H9 (cell line): Measurements from ENCODE around the gene ENPP1. TPM values are rescaled to one million over a fixed set of nuclear protein-coding genes. Genes with fewer than 3 reads are reported as not detected.

Experiments used
- DNase-seq: peaks from one replicate; pipeline ENCODE4 v3.0.0-alpha.2; 2017
- H2AFZ ChIP-seq: one replicate; pipeline ENCODE4 v1.6.1; 2013; ENCODE audit warnings: mild to moderate bottlenecking, low read length, control low read depth, moderate library complexity
- H2AK5ac ChIP-seq: 2 replicates; pipeline ENCODE4 v1.6.1; 2013; ENCODE audit warnings: low read length, control low read depth, mixed read lengths; ENCODE audit not compliant: insufficient read length
- H2BK120ac ChIP-seq: one replicate; pipeline ENCODE4 v1.6.1; 2013; ENCODE audit warnings: low read depth, mild to moderate bottlenecking, low read length, control low read depth, inconsistent platforms; ENCODE audit not compliant: poor library complexity, severe bottlenecking
- H2BK12ac ChIP-seq: 2 replicates; pipeline ENCODE4 v1.6.1; 2013; ENCODE audit warnings: low read length, control low read depth, mixed read lengths, low read depth; ENCODE audit not compliant: insufficient read length
- H2BK15ac ChIP-seq: 2 replicates; pipeline ENCODE4 v1.6.1; 2013; ENCODE audit warnings: low read depth, low read length, control low read depth
- H2BK20ac ChIP-seq: one replicate; pipeline ENCODE4 v1.6.1; 2013; ENCODE audit warnings: low read depth, mild to moderate bottlenecking, low read length, control low read depth, inconsistent platforms; ENCODE audit not compliant: poor library complexity, severe bottlenecking
- H2BK5ac ChIP-seq: 2 replicates; pipeline ENCODE4 v1.6.1; 2013; ENCODE audit warnings: low read length, control low read depth, mixed read lengths; ENCODE audit not compliant: insufficient read length
- H3K14ac ChIP-seq: 2 replicates; pipeline ENCODE4 v1.6.1; 2013; ENCODE audit warnings: low read length, control low read depth; ENCODE audit not compliant: insufficient read depth
- H3K18ac ChIP-seq: 2 replicates; pipeline ENCODE4 v1.6.1; 2013; ENCODE audit warnings: low read depth, mild to moderate bottlenecking, mixed read lengths, low read length, control low read depth; ENCODE audit not compliant: insufficient read length
- H3K23ac ChIP-seq: 2 replicates; pipeline ENCODE4 v1.6.1; 2013; ENCODE audit warnings: low read length, control low read depth, mixed read lengths, low read depth; ENCODE audit not compliant: insufficient read length
- H3K23me2 ChIP-seq: 2 replicates; pipeline ENCODE4 v1.6.1; 2013; ENCODE audit warnings: low read depth, mild to moderate bottlenecking, mixed read lengths, low read length, control low read depth; ENCODE audit not compliant: insufficient read length, poor library complexity, severe bottlenecking
- H3K27ac ChIP-seq: 2 replicates; pipeline ENCODE4 v1.5.1; 2013; ENCODE audit warnings: low read length, control low read depth, mixed read lengths, low read depth; ENCODE audit not compliant: insufficient read length
- H3K27me3 ChIP-seq: 2 replicates; pipeline ENCODE4 v1.6.1; 2013; ENCODE audit warnings: low read length, control low read depth, inconsistent platforms; ENCODE audit not compliant: insufficient read depth
- H3K4ac ChIP-seq: 2 replicates; pipeline ENCODE4 v1.6.1; 2013; ENCODE audit warnings: low read depth, mild to moderate bottlenecking, control low read depth, inconsistent platforms, low read length, moderate library complexity
- H3K4me1 ChIP-seq: 2 replicates; pipeline ENCODE4 v1.6.1; 2013; ENCODE audit warnings: low read length, control low read depth, inconsistent platforms; ENCODE audit not compliant: insufficient read depth
- H3K4me2 ChIP-seq: 2 replicates; pipeline ENCODE4 v1.6.1; 2013; ENCODE audit warnings: low read length, control low read depth, mixed read lengths; ENCODE audit not compliant: insufficient read length, insufficient read depth
- H3K56ac ChIP-seq: 2 replicates; pipeline ENCODE4 v1.6.1; 2013; ENCODE audit warnings: low read depth, mild to moderate bottlenecking, mixed read lengths, low read length, control low read depth; ENCODE audit not compliant: insufficient read length
- H3K79me1 ChIP-seq: 2 replicates; pipeline ENCODE4 v1.6.1; 2013; ENCODE audit warnings: low read depth, mild to moderate bottlenecking, moderate library complexity, low read length, control low read depth, inconsistent platforms; ENCODE audit not compliant: insufficient read depth, poor library complexity, severe bottlenecking
- H3K79me2 ChIP-seq: 2 replicates; pipeline ENCODE4 v1.6.1; 2013; ENCODE audit warnings: low read length, control low read depth, inconsistent platforms; ENCODE audit not compliant: insufficient read depth
- H3K9ac ChIP-seq: 2 replicates; pipeline ENCODE4 v1.6.1; 2013; ENCODE audit warnings: low read length, control low read depth, mixed read lengths; ENCODE audit not compliant: insufficient read length; ENCODE audit errors: extremely low read depth
- H3K9me3 ChIP-seq: one replicate; pipeline ENCODE4 v1.6.1; 2013; ENCODE audit warnings: low read depth, low read length, inconsistent platforms; ENCODE audit not compliant: control insufficient read depth
- H3T11ph ChIP-seq: one replicate; pipeline ENCODE4 v1.6.1; 2013; ENCODE audit warnings: mild to moderate bottlenecking, low read length, control low read depth, inconsistent platforms
- H4K20me1 ChIP-seq: one replicate; pipeline ENCODE4 v1.6.1; 2013; ENCODE audit not compliant: control insufficient read depth, insufficient read length, insufficient read depth
- H4K5ac ChIP-seq: 2 replicates; pipeline ENCODE4 v1.6.1; 2013; ENCODE audit warnings: low read depth, mild to moderate bottlenecking, mixed read lengths, low read length, control low read depth; ENCODE audit not compliant: insufficient read length
- H4K8ac ChIP-seq: replicated peaks from 2 replicates; pipeline ENCODE4 v1.6.1; 2013; ENCODE audit warnings: low read length, control low read depth, mixed read lengths, low read depth; ENCODE audit not compliant: insufficient read length
- H4K91ac ChIP-seq: 2 replicates; pipeline ENCODE4 v1.6.1; 2013; ENCODE audit warnings: low read depth, mild to moderate bottlenecking, moderate library complexity, mixed read lengths, low read length, control low read depth; ENCODE audit not compliant: insufficient read length
- H3K27ac Mint-ChIP-seq, 3 experiments: 2 replicates in 2 of 3; 3 replicates in 1 of 3; pipeline ENCODE4 v1.8.0; 2020 to 2021; ENCODE audit warnings: mixed read lengths in 3 of 3, mild to moderate bottlenecking in 1 of 3, moderate library complexity in 1 of 3
- H3K27me3 Mint-ChIP-seq: 2 replicates; pipeline ENCODE4 v1.8.0; 2021; ENCODE audit warnings: low read depth, mild to moderate bottlenecking, moderate library complexity, mixed read lengths
- H3K36me3 Mint-ChIP-seq, 3 experiments: 2 replicates in 2 of 3; 3 replicates in 1 of 3; pipeline ENCODE4 v1.8.0; 2020 to 2021; ENCODE audit warnings: low read depth in 3 of 3, mixed read lengths in 3 of 3; ENCODE audit not compliant: insufficient read depth in 1 of 3
- H3K4me1 Mint-ChIP-seq, 2 experiments: 2 replicates each; pipeline ENCODE4 v1.8.0; 2020; ENCODE audit warnings: mixed read lengths in 2 of 2
- H3K4me3 Mint-ChIP-seq, 2 experiments: 2 replicates in 1 of 2; 3 replicates in 1 of 2; pipeline ENCODE4 v1.8.0; 2020 to 2021; ENCODE audit warnings: mild to moderate bottlenecking in 2 of 2, mixed read lengths in 2 of 2, moderate library complexity in 1 of 2
- H3K9me3 Mint-ChIP-seq, 2 experiments: 2 replicates in 1 of 2; 3 replicates in 1 of 2; pipeline ENCODE4 v1.8.0; 2020; ENCODE audit warnings: mild to moderate bottlenecking in 2 of 2, mixed read lengths in 2 of 2, moderate library complexity in 1 of 2
- CTCF ChIP-seq: fragments of 200-600 bp; sonication (generic); conservative IDR thresholded peaks from 3 replicates; pipeline ENCODE4 v1.8.0; 2021; ENCODE audit warnings: antibody characterized with exemption, mild to moderate bottlenecking
- WGBS: extraction: QIAGEN DNeasy Blood & Tissue Kit; methylation state at CpG from one replicate; pipeline ENCODE4 v1.1.7; 2013; ENCODE audit warnings: missing lambda C conversion rate, low lambda C conversion rate, mixed read lengths; ENCODE audit not compliant: insufficient read length; ENCODE audit errors: extremely low coverage; 5-methylcytosine and 5-hydroxymethylcytosine counted together
- total RNA-seq: library from RNA; stranded (reverse); gene quantifications from 2 replicates; pipeline ENCODE4 v1.2.1, GENCODE V29; 2021

ENPP1 gene
- total RNA-seq, 1 experiment from 2014 or later = 22.5 TPM

DNA sequence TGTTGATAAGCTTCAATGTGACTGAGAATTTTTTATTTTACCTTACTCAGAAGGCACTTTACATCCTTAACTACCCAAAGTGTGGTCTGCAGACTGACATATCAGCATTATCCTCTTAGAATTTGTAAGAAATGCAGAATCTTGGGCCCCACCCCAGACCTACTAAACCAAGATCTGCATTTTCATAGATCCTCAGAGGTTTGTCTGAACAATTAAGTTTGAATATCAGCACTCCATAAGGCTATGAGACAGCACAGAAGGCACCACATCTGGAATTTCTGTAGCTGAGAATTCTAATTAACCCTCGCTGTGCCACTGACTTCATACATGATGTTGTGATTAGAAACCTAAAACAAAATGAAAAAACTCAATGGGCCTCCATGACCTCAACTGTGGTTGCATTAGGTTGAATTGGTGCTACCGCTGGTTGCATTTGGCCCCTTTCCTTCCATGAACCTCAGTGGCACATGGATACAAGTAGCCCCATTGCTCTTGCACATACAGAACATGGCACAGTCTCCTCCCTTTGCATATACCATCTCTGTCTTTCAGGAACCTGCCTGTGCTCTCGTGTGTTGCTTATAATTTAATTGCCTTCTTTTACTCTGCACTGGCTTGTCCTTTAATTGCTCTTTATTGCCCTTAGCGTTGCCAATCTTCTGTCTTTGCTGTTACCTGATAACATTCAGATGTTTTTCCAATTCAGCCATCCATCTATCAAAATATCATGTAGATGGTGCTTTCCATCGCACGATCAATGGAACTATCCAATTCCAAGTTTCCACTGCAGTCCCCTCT, 13.4 kb downstream of the ENPP1 start:
- no peak overlapping the region for H3K27ac ChIP-seq
- H4K5ac ChIP-seq = no peak overlapping the region
- no CpG with 5 or more reads among the region's 6 CpGs for WGBS

More for the DNA sequence above, 13.4 kb downstream of the ENPP1 start:
- Histone ChIP-seq H2BK5ac (no peak overlapping the region), H3K4me2 (no peak overlapping the region), H4K91ac (no peak overlapping the region), H3T11ph (no peak overlapping the region), H3K9ac (no peak overlapping the region), H2BK120ac (no peak overlapping the region), H2BK12ac (no peak overlapping the region), H3K23ac (no peak overlapping the region), H3K9me3 (no peaks in the 10 kb centered on the region), H3K18ac (no peak overlapping the region), H3K56ac (no peak overlapping the region), H2AFZ (no peak overlapping the region), H3K79me1 (no peaks in the 10 kb centered on the region), H4K20me1 (no peaks in the 10 kb centered on the region), H3K14ac (no peak overlapping the region), H3K4ac (no peak overlapping the region), H4K8ac (no peak overlapping the region), H3K23me2 (no peaks in the 10 kb centered on the region), H2BK15ac (no peak overlapping the region), H3K79me2 (no peaks in the 10 kb centered on the region), H2AK5ac (no peak overlapping the region), H3K4me1 (peaks cover 4% of the 10 kb centered on the region; the same call in 1 of the 2 replicates), H2BK20ac (no peak overlapping the region), H3K27me3 (no peaks in the 10 kb centered on the region; the same call in 1 of the 2 replicates)
- peaks cover 3 to 9% of the 10 kb centered on the region in 2 experiments; a peak in 3 of 4 replicates for H3K4me1 Mint-ChIP-seq
- no peak overlapping the region for H3K27ac Mint-ChIP-seq
- H3K36me3 Mint-ChIP-seq = no peaks in the 10 kb centered on the region
- H3K9me3 Mint-ChIP-seq = no peaks in the 10 kb centered on the region
- no peak for DNase-seq
- no peak overlapping the region for H3K4me3 Mint-ChIP-seq
- H3K27me3 Mint-ChIP-seq = no peaks in the 10 kb centered on the region
- no peak for TF ChIP-seq CTCF
